Activated T-helper 9 cell treated with anti-CD3 and anti-CD28 coated beads, Interleukin-2, amount 50 U/mL, for 16 hours (primary cell): ENCODE measurements around the gene CDH12.

Experiments used
- DNase-seq: peaks from one replicate; pipeline ENCODE4 v3.0.0-alpha.2; 2020; ENCODE audit warnings: low read depth

The CDH12 gene

DNA sequence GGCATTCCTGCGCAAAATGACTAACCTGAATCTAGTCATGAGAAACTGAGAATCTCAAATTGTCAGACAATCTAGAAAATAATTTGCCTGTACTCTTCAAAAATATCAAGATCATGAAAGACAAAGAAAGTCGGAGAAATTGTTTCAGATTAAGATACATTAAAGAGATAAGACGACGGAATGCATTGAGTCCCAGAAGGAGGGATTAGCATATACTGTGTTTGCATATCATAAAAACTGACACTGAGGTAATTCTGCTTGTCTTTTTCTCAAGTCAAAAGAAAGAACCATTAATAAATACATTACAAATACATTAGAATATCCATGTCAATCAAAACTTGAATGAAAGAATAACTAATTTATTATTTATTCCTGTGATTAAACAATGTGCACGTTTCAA is 88.4 kb downstream of the CDH12 start:
- DNase-seq: no peak

- DNase-seq: no peak
Measured at GRCh38 chr5:22757776-22758175, 95.4 kb downstream of the CDH12 start.

DNA sequence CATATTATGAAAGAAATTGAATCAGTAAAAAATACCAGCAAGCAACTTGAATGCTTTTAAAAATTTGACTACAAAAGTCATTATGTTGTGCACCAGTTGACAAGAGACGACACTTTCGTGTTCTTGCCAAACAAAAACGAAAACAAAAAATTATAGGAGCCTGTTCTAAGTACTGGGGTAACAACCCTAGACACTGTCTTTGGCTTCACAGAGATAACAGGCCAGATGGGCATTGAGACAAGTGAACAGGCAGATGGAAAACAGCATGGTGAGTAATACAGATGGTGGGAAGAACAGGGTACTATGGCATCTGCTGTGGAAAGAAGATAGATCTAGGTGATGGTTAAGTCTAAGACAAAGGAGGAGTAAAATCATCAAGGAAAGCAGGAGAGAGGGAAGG is 99.0 kb downstream of the CDH12 start:
- DNase-seq: no peak

- DNase-seq: no peak
Measured at GRCh38 chr5:22751536-22751935, 101.6 kb downstream of the CDH12 start.

GRCh38 chr5:22736443-22737003 is 116.6 kb downstream of the CDH12 start:
- DNase-seq: no peak

- DNase-seq: no peak
Measured at GRCh38 chr5:22734907-22735306, 118.2 kb downstream of the CDH12 start.

GRCh38 chr5:22728610-22729009 is 124.5 kb downstream of the CDH12 start:
- DNase-seq: no peak

- no peak for DNase-seq
Measured at GRCh38 chr5:22722491-22722890, 130.7 kb downstream of the CDH12 start.

GRCh38 chr5:22722056-22722455 is 131.1 kb downstream of the CDH12 start:
- no peak for DNase-seq

- DNase-seq: no peak
Measured at GRCh38 chr5:22719842-22720241, 133.3 kb downstream of the CDH12 start.

- DNase-seq: no peak
Measured at GRCh38 chr5:22710660-22711059, 142.5 kb downstream of the CDH12 start.

DNA sequence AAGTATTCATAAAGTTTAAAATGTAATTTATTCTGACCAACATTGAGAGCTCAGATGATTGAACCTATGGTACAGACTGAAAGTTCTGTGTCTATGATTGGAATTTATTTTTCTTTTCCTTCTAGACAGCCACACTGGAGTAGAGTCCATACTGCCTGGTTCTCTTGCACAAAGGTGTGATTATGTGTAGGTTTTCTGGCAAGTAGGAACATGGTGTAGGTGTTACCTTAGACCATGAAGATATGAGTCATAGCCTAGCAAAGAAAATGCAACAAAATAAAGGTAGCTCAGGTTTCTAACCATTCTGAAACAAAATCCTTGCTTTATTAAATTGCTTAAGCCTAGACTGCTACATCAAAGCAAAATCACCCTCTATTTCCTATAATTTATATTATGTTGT is 143.4 kb downstream of the CDH12 start:
- no peak for DNase-seq

DNA sequence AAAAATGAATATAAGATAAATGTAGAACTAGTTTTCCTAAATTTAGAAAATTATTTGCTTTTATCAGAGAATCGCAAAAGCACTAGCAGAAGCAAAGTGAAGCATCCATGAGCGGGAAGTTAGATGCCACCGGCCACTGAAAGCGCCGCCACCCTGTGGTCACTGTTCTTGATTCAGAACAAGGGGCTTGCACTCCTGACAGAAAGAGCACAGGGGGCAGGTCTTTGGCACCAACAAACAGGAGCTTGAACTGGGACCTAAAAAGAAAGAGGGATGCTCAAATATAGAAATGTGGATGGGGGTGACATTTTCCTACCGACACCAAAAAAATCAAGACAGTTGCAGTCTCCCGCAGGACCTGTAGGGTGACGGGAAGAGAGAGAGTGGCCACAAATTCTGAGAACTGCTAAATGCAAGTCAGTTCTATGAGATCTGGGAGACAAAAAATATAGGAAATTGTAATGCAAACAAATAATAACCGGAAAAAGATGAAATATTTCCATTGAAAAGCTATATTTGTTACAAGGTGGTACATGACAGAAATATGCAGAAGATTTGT is 144.3 kb downstream of the CDH12 start:
- no peak for DNase-seq

GRCh38 chr5:22706901-22707300 is 146.2 kb downstream of the CDH12 start:
- no peak for DNase-seq

GRCh38 chr5:22699319-22699718 is 153.8 kb downstream of the CDH12 start:
- no peak for DNase-seq

DNA sequence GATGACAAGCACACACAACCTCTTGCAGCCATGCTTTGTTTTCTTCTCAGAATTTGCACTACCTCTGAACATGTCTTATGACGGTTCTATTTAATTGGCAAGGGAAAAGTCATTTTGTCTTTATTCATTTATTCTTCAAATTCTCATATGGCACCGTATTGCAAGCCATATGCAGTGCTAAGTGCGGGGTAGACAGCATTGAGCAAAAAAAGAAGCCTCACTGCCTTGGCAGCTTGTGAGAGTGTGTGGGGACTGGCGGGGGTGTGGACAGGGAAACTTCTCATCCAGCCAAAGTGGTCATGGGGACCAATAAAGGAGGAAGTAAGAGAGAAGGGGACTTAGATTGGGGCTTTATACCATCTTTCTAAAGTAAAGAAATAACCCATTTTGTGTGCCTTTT is 160.0 kb downstream of the CDH12 start:
- DNase-seq: no peak

DNA sequence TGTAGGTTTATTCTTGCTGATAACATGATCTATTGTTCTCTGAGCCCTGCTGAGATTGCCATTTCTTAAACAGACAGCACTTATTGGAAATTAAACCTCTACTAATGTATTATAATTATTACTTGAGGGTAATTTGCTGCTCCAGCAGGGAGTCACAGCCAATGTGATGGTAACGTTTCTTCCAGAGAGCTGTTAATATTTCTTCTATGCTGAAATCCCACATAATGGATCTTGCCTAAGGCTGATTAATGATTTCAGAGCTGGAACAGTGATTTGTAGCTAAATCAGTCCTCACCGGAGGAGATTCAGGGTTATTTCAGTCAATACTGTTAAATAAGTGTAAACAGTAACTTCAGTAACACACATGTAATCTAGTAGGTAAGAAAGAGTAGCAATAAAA is 170.1 kb downstream of the CDH12 start:
- DNase-seq: no peak

GRCh38 chr5:22678886-22679285 is 174.3 kb downstream of the CDH12 start:
- no peak for DNase-seq

- DNase-seq: no peak
Measured at GRCh38 chr5:22673131-22673530, 180.0 kb downstream of the CDH12 start.

GRCh38 chr5:22669345-22669744 is 183.8 kb downstream of the CDH12 start:
- DNase-seq: no peak

DNA sequence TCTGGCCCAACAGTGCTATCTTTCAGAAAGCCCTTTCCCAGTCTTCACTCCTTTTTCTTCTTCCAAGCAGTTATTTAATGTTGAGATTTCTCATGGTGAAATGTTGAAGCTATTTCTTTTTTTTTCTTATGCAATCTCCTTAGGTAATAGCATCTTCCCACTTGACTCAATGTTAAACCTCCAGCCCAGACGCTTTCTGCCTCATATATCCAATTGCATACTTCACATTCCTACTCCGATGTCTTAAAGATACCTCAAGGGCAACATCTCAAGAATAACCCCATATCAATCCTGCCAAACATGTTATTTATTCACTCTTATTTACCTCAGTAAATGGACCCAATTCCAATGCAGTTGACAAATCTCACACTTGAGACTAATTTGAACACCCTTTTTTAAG is 187.3 kb downstream of the CDH12 start:
- no peak for DNase-seq

- DNase-seq: no peak
Measured at GRCh38 chr5:22663134-22663533, 190.0 kb downstream of the CDH12 start.

GRCh38 chr5:22662391-22662790 is 190.8 kb downstream of the CDH12 start:
- DNase-seq: no peak

GRCh38 chr5:22651355-22651754 is 201.8 kb downstream of the CDH12 start:
- no peak for DNase-seq

DNA sequence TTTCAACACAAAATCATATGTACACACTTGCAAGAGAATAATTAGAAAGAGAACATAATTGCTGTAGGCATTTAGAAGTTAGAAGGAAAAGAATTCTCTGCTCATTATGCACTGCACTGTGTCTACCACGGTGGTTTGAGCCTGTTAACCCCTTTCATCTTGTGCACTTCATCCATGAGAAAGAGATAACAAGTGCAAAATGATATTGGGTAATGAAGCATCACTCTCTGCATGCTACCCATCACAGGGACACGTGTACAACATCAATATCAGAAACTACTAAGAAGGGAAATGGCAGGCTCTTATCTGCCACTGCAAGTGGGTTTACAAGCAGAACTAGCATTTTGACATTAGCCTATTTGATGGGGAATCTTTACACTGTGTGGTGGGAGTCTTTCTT is 202.6 kb downstream of the CDH12 start:
- DNase-seq: no peak
